CD4-positive, alpha-beta T cell treated with Interleukin-6 for 4 hours (primary cell): Measurements from ENCODE around the gene FSIP1.

Experiments
- DNase-seq: peaks from one replicate; pipeline ENCODE4 v3.0.0-alpha.2; 2020; ENCODE audit warnings: mixed read lengths

FSIP1 gene

GRCh38 chr15:39642011-39642640 lies 140.5 kb downstream of the FSIP1 start:
- no peak for DNase-seq

GRCh38 chr15:39641191-39641889 lies 141.3 kb downstream of the FSIP1 start:
- peak; percentile 23 for DNase-seq

GRCh38 chr15:39640665-39641064 lies 142.0 kb downstream of the FSIP1 start:
- no peak for DNase-seq

- DNase-seq = no peak
These were observed 143.6 kb downstream of the FSIP1 start for GRCh38 chr15:39639037-39639436.

GRCh38 chr15:39638041-39638440 lies 144.6 kb downstream of the FSIP1 start:
- DNase-seq = no peak

- DNase-seq = no peak
These were observed 151.3 kb downstream of the FSIP1 start for GRCh38 chr15:39631357-39631756.

- DNase-seq = no peak
These were observed 152.7 kb downstream of the FSIP1 start for GRCh38 chr15:39629906-39630305.

- DNase-seq = peak; percentile 73
These were observed 153.3 kb downstream of the FSIP1 start for GRCh38 chr15:39629371-39629770.

GRCh38 chr15:39628546-39629257 lies 153.9 kb downstream of the FSIP1 start:
- DNase-seq = no peak

- DNase-seq = no peak
These were observed 154.5 kb downstream of the FSIP1 start for GRCh38 chr15:39628144-39628508.

GRCh38 chr15:39627451-39628143 lies 155.0 kb downstream of the FSIP1 start:
- no peak for DNase-seq

- DNase-seq = no peak
These were observed 156.8 kb downstream of the FSIP1 start for GRCh38 chr15:39625856-39626255.

GRCh38 chr15:39625451-39625850 lies 157.2 kb downstream of the FSIP1 start:
- no peak for DNase-seq

- DNase-seq = peak; percentile 75
These were observed 157.8 kb downstream of the FSIP1 start for GRCh38 chr15:39624806-39625205.

- peak; percentile 55 for DNase-seq
These were observed 159.1 kb downstream of the FSIP1 start for GRCh38 chr15:39623529-39623931.

GRCh38 chr15:39622660-39623516 lies 159.8 kb downstream of the FSIP1 start:
- no peak for DNase-seq

- DNase-seq = no peak
These were observed 160.7 kb downstream of the FSIP1 start for GRCh38 chr15:39621976-39622375.

GRCh38 chr15:39621210-39621609 lies 161.4 kb downstream of the FSIP1 start:
- DNase-seq = no peak

GRCh38 chr15:39618063-39618823 lies 164.4 kb downstream of the FSIP1 start:
- DNase-seq = no peak

- DNase-seq = no peak
These were observed 165.7 kb downstream of the FSIP1 start for GRCh38 chr15:39616731-39617455.

- no peak for DNase-seq
These were observed 168.8 kb downstream of the FSIP1 start for GRCh38 chr15:39613861-39614260.
